HG02981 (cell line): Measurements from ENCODE around the gene TBC1D22A.

Experiments used
- ATAC-seq: cut with Tn5 transposase; IDR thresholded peaks from one replicate; pipeline ENCODE4 v1.9.1; 2021; ENCODE audit warnings: mild to moderate bottlenecking, moderate library complexity; ENCODE audit not compliant: unreplicated experiment

TBC1D22A gene

GRCh38 chr22:46923394-46923793 lies 160.9 kb downstream of the TBC1D22A start:
- no peak for ATAC-seq

- ATAC-seq: no peak
Measured at GRCh38 chr22:46925818-46926217, 163.4 kb downstream of the TBC1D22A start.

- ATAC-seq: no peak
Measured at GRCh38 chr22:46929046-46929709, 166.7 kb downstream of the TBC1D22A start.

GRCh38 chr22:46929710-46930204 lies 167.3 kb downstream of the TBC1D22A start:
- ATAC-seq: no peak

GRCh38 chr22:46931414-46931813 lies 169.0 kb downstream of the TBC1D22A start:
- no peak for ATAC-seq

- ATAC-seq: no peak
Measured at GRCh38 chr22:46931881-46932280, 169.4 kb downstream of the TBC1D22A start.

GRCh38 chr22:46933040-46933930 lies 170.8 kb downstream of the TBC1D22A start:
- no peak for ATAC-seq

GRCh38 chr22:46934172-46934745 lies 171.8 kb downstream of the TBC1D22A start:
- no peak for ATAC-seq

- no peak for ATAC-seq
Measured at GRCh38 chr22:46934746-46935491, 172.5 kb downstream of the TBC1D22A start.

GRCh38 chr22:46935506-46936377 lies 173.3 kb downstream of the TBC1D22A start:
- no peak for ATAC-seq

- ATAC-seq: no peak
Measured at GRCh38 chr22:46936378-46936903, 174.0 kb downstream of the TBC1D22A start.

- ATAC-seq: no peak
Measured at GRCh38 chr22:46937185-46937584, 174.7 kb downstream of the TBC1D22A start.

GRCh38 chr22:46937939-46938338 lies 175.5 kb downstream of the TBC1D22A start:
- ATAC-seq: no peak

GRCh38 chr22:46941968-46942798 lies 179.7 kb downstream of the TBC1D22A start:
- ATAC-seq: no peak

- ATAC-seq: no peak
Measured at GRCh38 chr22:46942799-46943785, 180.6 kb downstream of the TBC1D22A start.

- ATAC-seq: no peak
Measured at GRCh38 chr22:46945481-46945880, 183.0 kb downstream of the TBC1D22A start.

- no peak for ATAC-seq
Measured at GRCh38 chr22:46946383-46946962, 184.0 kb downstream of the TBC1D22A start.
